Fibroblast of mammary gland (primary cell): ENCODE measurements around the gene RGS2.

Source experiments
- DNase-seq: peaks from one replicate; pipeline ENCODE4 v3.0.0-alpha.2; 2010; ENCODE audit warnings: low read depth
- H3K4me3 ChIP-seq: 2 replicates; pipeline ENCODE4 v1.5.1; 2011; ENCODE audit warnings: low read depth, mild to moderate bottlenecking, low read length, moderate library complexity; ENCODE audit not compliant: control insufficient read depth
- TF ChIP-seq, protein P1 (sequence below): conservative IDR thresholded peaks from 2 replicates; pipeline ENCODE4 v1.5.1; 2011; ENCODE audit warnings: low read depth, low read length, inconsistent platforms; ENCODE audit not compliant: control insufficient read depth, insufficient read depth

RGS2 gene

DNA sequence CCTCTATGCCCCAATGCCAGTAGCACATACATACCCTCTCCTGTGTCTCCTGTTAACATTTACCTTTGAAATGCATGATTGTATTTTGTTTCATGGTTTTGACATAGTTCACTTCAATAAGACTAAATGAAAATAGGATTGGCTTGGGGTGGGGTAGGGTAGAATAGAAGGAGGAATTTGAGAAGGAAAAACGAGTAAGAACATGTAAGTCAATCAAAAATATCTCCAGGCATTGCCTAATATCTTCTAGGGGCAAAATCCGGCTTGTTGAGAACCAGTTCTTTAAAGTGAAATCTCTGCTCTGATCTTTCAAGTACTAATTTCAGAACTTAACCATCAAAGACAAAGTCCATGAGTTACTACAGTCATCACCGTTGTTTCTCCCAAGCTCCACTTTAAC lies 31.8 kb upstream of the RGS2 start:
- DNase-seq = no peak
- TF ChIP-seq, protein P1, sequence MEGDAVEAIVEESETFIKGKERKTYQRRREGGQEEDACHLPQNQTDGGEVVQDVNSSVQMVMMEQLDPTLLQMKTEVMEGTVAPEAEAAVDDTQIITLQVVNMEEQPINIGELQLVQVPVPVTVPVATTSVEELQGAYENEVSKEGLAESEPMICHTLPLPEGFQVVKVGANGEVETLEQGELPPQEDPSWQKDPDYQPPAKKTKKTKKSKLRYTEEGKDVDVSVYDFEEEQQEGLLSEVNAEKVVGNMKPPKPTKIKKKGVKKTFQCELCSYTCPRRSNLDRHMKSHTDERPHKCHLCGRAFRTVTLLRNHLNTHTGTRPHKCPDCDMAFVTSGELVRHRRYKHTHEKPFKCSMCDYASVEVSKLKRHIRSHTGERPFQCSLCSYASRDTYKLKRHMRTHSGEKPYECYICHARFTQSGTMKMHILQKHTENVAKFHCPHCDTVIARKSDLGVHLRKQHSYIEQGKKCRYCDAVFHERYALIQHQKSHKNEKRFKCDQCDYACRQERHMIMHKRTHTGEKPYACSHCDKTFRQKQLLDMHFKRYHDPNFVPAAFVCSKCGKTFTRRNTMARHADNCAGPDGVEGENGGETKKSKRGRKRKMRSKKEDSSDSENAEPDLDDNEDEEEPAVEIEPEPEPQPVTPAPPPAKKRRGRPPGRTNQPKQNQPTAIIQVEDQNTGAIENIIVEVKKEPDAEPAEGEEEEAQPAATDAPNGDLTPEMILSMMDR = no peak
- no peak overlapping the region for H3K4me3 ChIP-seq

- no peak overlapping the region for H3K4me3 ChIP-seq
- no peak for DNase-seq
- TF ChIP-seq, protein P1 = no peak
These were observed 25.0 kb upstream of the RGS2 start for GRCh38 chr1:192783791-192784190.

DNA sequence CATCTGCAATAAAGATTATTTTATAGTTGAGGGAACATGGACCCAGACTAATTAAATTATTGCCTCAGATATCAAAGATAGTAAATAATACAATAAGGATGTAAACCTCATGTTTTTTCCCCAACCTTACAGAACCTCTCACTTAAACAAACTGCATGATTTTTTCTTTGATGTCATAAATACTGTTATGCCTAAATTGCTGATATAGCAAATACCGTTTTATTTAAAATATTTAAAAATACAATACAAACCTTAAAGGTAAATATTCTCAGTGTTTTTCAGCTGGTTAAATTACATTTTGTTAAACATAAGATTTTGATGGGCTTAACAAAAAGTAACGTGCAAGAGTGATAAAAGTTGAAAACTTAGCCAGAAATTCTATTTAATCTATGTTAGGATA lies 24.4 kb upstream of the RGS2 start:
- no peak overlapping the region for H3K4me3 ChIP-seq
- TF ChIP-seq, protein P1 = no peak
- no peak for DNase-seq

DNA sequence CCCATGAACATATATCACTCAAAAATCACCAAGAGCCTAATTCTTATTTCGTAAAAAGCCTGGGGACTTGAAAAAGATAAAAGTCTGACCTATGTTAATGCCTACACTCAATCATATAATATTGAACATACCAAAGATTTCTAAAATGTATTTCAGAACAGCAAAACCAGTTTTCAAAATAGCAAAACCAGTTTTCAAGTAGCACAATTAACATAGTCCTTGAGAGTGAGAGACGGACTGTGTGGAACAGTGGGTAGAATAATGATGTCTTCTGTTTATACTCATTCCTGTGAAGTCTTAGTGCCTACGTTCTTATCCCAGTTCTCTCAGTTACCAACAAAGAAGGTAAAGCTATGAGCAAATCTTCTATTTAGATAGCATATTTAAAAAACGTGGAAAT lies 22.3 kb upstream of the RGS2 start:
- no peak overlapping the region for H3K4me3 ChIP-seq
- no peak for DNase-seq
- TF ChIP-seq, protein P1 = no peak

DNA sequence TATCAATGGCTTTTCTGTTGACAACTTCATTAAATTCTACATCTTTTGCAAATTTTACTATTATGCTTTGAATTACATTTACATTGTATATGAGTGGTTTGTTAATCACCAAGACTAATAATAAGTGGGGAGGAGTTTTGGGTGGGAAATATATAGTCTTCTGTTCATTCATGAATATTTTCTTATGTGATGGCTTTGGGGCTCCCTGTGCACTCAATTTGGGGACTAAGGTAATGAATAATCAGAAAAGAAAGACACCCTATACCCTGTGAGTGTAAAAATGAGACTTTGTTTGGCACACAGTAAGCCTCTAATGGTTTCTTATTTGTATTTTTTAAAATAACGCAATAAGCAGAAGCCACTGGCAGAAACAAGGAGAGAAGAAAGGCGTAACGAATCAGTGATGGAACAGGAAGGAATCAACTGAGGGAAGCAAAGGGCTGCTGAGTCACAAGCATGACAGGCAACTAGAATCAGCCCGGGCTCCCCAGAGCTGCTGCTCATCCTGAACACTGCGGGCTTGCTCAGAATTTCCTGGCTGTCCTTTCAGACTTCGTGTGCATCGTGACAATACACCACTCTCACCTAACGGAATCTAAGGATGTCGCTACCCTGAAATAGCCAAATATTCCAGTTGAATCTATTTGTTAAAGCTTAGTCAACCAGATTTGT lies 20.8 kb upstream of the RGS2 start:
- no peak overlapping the region for H3K4me3 ChIP-seq
- TF ChIP-seq, protein P1 = no peak
- peak; percentile 89 for DNase-seq

DNA sequence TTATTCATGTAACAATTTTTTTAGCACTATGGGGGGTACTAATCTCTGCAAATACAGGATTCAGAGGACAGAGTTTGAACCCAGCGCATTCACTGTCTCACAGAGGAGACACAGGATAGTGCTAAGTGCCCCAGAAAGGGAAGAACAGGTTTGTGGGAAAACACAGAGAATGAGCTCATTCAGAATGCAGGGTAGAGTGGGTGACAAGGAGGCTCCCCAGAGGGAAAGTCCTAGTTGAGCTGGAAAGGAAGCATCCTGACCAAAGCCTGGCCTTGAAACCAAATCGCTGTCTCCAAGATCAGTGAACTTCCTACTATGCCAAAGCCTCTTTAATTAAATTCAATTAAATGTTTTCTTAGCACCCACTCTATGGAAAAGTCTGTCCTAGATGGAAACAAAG lies 19.0 kb upstream of the RGS2 start:
- no peak for DNase-seq
- TF ChIP-seq, protein P1 = no peak
- H3K4me3 ChIP-seq = no peak overlapping the region

DNA sequence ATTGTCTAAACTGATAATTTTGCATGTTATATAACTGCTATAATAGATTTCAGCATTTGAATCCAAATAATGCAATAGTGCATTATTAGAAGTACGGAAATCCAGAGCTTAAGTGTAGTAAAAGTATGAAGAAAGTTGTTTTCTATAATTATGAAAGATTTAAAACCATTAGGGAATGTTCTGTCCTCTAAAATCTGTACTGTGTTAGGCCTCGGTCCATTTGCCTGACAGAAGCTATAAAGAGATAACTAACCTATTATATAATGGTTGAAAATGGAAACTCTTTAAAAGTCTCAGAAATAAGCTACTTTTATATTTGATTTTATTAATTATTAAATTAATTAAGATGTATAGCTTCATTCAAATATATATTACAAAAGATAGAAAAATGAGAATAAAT lies 16.2 kb upstream of the RGS2 start:
- no peak overlapping the region for H3K4me3 ChIP-seq
- no peak for DNase-seq
- TF ChIP-seq, protein P1 = no peak
